ENCODE measurements around the gene KCNQ1. TPM values are rescaled to one million over a fixed set of nuclear protein-coding genes. Genes with fewer than 3 reads are reported as not detected.

Gene KCNQ1
- total and polyA plus RNA-seq, 2 donors (not counting 1 experiment from before 2014, with no cell fraction given): not detected

DNA sequence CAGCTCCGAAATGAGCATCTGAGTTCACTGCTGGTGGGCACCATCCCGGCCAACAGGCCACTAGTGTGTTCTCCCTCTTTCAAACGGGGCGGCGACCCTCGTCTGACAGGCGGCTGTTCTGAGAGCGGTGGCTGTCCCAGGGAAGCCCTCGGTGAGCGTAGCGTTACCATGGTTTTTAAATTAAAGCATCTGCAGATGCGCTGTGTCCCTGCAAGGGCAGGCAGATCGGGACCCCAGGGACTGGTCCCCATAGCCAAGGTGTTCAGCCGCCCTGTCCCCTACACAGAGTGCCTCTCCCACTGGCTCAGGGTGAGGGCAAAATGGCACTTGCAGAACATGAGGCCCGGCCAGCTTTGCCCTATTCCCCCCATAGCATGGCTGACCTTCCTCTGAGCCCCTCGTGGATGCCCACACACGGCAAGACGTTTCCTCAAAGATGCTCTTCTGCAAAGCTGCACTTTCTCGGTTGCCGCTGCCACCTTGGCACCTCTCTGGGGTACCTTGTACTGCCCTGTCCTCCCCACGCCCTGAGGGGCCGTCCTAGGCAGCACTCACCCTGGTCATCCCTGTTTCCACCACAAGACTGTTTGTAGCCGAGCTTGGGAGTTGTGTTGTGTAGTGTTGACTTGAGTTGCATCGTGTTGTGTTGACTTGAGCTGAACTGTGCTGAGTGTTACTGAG is 306.9 kb downstream of the KCNQ1 start:
- Histone ChIP-seq H3K9me3 (ENCODE audit: control insufficient read depth, insufficient read depth, low read depth, low read length) (no peaks in the 10 kb centered on the region), H3K27me3 (ENCODE audit: control insufficient read depth, insufficient read depth, low read length) (no peaks in the 10 kb centered on the region), H3K79me2 (ENCODE audit: control insufficient read depth, insufficient read depth, low read length) (no peaks in the 10 kb centered on the region), H3K36me3 (ENCODE audit: control insufficient read depth, insufficient read depth, low read length) (no peaks in the 10 kb centered on the region), H3K4me3 (replicated peaks in 1 of 4; ENCODE audit: control extremely low read depth in 1 of 4, insufficient read depth in 1 of 4, low read depth in 3 of 4, low read length in 4 of 4) (no peak overlapping the region), H2AFZ (ENCODE audit: low read length) (no peak overlapping the region), H4K20me1 (ENCODE audit: control insufficient read depth, extremely low read depth, insufficient read depth, low read length) (no peaks in the 10 kb centered on the region), H3K27ac (ENCODE audit: insufficient read depth, low read length) (no peak overlapping the region), H3K4me1 (ENCODE audit: control insufficient read depth, extremely low read depth, insufficient read depth, low read length) (no peaks in the 10 kb centered on the region), H3K9ac (ENCODE audit: insufficient read depth, low read length) (no peak overlapping the region), H3K4me2 (ENCODE audit: extremely low read depth, insufficient read depth, low read length) (no peak overlapping the region)
- DNase-seq (ENCODE audit: low read depth in 2 of 2): no peak
- TF ChIP-seq, protein P1, sequence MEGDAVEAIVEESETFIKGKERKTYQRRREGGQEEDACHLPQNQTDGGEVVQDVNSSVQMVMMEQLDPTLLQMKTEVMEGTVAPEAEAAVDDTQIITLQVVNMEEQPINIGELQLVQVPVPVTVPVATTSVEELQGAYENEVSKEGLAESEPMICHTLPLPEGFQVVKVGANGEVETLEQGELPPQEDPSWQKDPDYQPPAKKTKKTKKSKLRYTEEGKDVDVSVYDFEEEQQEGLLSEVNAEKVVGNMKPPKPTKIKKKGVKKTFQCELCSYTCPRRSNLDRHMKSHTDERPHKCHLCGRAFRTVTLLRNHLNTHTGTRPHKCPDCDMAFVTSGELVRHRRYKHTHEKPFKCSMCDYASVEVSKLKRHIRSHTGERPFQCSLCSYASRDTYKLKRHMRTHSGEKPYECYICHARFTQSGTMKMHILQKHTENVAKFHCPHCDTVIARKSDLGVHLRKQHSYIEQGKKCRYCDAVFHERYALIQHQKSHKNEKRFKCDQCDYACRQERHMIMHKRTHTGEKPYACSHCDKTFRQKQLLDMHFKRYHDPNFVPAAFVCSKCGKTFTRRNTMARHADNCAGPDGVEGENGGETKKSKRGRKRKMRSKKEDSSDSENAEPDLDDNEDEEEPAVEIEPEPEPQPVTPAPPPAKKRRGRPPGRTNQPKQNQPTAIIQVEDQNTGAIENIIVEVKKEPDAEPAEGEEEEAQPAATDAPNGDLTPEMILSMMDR (conservative IDR thresholded peaks at IDR 0.05 in 1 of 2, IDR thresholded peaks at IDR 0.05 in 1 of 2; ENCODE audit: low read depth in 1 of 2, low read length in 2 of 2): no peak
- no peak for TF ChIP-seq EZH2 (IDR thresholded peaks at IDR 0.05; ENCODE audit: low read length, missing control alignments)

DNA sequence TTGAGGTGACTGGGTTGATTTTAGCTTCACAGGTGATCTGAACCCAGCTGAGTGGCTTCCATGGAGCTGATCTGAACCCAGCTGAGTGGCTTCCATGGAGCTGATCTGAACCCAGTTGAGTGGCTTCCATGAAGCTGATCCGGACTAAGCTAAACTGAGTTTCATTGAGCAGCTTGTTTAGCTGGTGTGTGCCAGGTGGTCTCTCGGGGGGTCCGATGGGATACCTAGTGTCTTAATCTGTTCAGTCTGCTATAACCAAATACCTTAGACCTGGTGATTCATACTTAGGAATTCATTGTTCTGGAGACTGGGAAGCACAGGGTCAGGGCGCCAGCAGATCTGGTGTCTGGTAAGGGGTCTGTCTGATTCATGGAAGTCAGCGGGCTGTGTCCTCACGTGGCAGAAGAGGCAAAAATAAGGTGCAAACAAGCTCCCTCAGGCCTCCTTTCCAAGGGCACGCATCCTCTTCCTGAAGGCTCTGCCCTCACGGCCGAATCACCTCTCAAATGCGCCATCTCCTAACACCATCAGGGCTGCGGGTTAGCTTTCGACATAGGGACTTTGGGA is 307.5 kb downstream of the KCNQ1 start:
- peak in 1 of 2 donors; percentile 78 for DNase-seq (ENCODE audit: low read depth in 2 of 2)
- Histone ChIP-seq H3K9ac (ENCODE audit: insufficient read depth, low read length) (no peak overlapping the region), H3K9me3 (ENCODE audit: control insufficient read depth, insufficient read depth, low read depth, low read length) (no peaks in the 10 kb centered on the region), H3K36me3 (ENCODE audit: control insufficient read depth, insufficient read depth, low read length) (no peaks in the 10 kb centered on the region), H3K27me3 (ENCODE audit: control insufficient read depth, insufficient read depth, low read length) (no peaks in the 10 kb centered on the region), H3K4me1 (ENCODE audit: control insufficient read depth, extremely low read depth, insufficient read depth, low read length) (no peaks in the 10 kb centered on the region), H3K4me3 (replicated peaks in 1 of 4; ENCODE audit: control extremely low read depth in 1 of 4, insufficient read depth in 1 of 4, low read depth in 3 of 4, low read length in 4 of 4) (no peak overlapping the region), H3K27ac (ENCODE audit: insufficient read depth, low read length) (no peak overlapping the region), H2AFZ (ENCODE audit: low read length) (no peak overlapping the region), H3K4me2 (ENCODE audit: extremely low read depth, insufficient read depth, low read length) (no peak overlapping the region), H3K79me2 (ENCODE audit: control insufficient read depth, insufficient read depth, low read length) (no peaks in the 10 kb centered on the region), H4K20me1 (ENCODE audit: control insufficient read depth, extremely low read depth, insufficient read depth, low read length) (no peaks in the 10 kb centered on the region)
- TF ChIP-seq EZH2 (IDR thresholded peaks at IDR 0.05; ENCODE audit: low read length, missing control alignments): no peak
- TF ChIP-seq, protein P1 (conservative IDR thresholded peaks at IDR 0.05 in 1 of 2, IDR thresholded peaks at IDR 0.05 in 1 of 2; ENCODE audit: low read depth in 1 of 2, low read length in 2 of 2): no peak

DNA sequence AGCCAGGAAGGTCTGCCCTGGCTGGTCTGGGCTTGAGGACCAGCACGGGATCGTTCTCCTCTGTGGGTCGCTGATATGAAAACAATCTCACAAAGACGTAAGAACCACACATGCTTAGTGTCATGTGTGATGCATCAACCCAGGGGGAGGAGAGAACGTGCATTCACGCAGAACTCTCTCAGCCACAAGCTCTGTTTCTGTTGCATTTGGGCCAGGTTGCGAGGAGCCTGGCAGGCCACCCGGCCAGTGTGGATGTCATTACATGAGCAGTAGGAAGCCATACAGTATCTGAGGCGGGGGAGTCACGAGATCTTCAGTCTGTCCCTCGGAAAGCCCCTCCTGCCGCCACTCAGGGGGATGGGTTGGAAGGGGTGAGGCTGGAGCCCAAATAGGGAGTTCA is 308.1 kb downstream of the KCNQ1 start:
- no peak for TF ChIP-seq EZH2 (IDR thresholded peaks at IDR 0.05; ENCODE audit: low read length, missing control alignments)
- TF ChIP-seq, protein P1 (conservative IDR thresholded peaks at IDR 0.05 in 1 of 2, IDR thresholded peaks at IDR 0.05 in 1 of 2; ENCODE audit: low read depth in 1 of 2, low read length in 2 of 2): no peak
- Histone ChIP-seq H3K9me3 (ENCODE audit: control insufficient read depth, insufficient read depth, low read depth, low read length) (no peaks in the 10 kb centered on the region), H3K4me3 (replicated peaks in 1 of 4; ENCODE audit: control extremely low read depth in 1 of 4, insufficient read depth in 1 of 4, low read depth in 3 of 4, low read length in 4 of 4) (no peak overlapping the region), H3K27me3 (ENCODE audit: control insufficient read depth, insufficient read depth, low read length) (no peaks in the 10 kb centered on the region), H3K79me2 (ENCODE audit: control insufficient read depth, insufficient read depth, low read length) (no peaks in the 10 kb centered on the region), H3K9ac (ENCODE audit: insufficient read depth, low read length) (no peak overlapping the region), H3K4me2 (ENCODE audit: extremely low read depth, insufficient read depth, low read length) (no peak overlapping the region), H3K4me1 (ENCODE audit: control insufficient read depth, extremely low read depth, insufficient read depth, low read length) (no peaks in the 10 kb centered on the region), H4K20me1 (ENCODE audit: control insufficient read depth, extremely low read depth, insufficient read depth, low read length) (no peaks in the 10 kb centered on the region), H2AFZ (ENCODE audit: low read length) (no peak overlapping the region), H3K36me3 (ENCODE audit: control insufficient read depth, insufficient read depth, low read length) (no peaks in the 10 kb centered on the region), H3K27ac (ENCODE audit: insufficient read depth, low read length) (no peak overlapping the region)
- no peak for DNase-seq (ENCODE audit: low read depth in 2 of 2)

All from fibroblast of lung (primary cell).